B cell (primary cell): ENCODE data around the gene AGRP. TPM values are rescaled to one million over a fixed set of nuclear protein-coding genes. Genes with fewer than 3 reads are reported as not detected.
"Not testable (repeated sequence)": the region's sequence is repeated elsewhere in the genome, so short reads cannot be mapped to it uniquely, and the experiment has no call there.

Experiments used
- ATAC-seq: fragments of 200-7000 bp; cut with Tn5 transposase; one replicate; pipeline ENCODE4 v1.10.0; 2021; ENCODE audit warnings: low read depth, mild to moderate bottlenecking, moderate number of reproducible peaks, moderate library complexity
- CTCF ChIA-PET: fragments of 350-600 bp; sonication (Branson Sonifier 250); formaldehyde crosslinking; loops from one replicate; lab custom pipeline; 2021; ENCODE audit warnings: antibody characterized with exemption, inconsistent platforms; lab: Charles Lee
- POLR2A ChIA-PET: fragments of 350-600 bp; sonication (Branson Sonifier 250); formaldehyde crosslinking; loops from one replicate; lab custom pipeline; 2021; ENCODE audit warnings: antibody characterized with exemption; lab: Charles Lee
- DNase-seq: peaks from one replicate; pipeline ENCODE4 v3.0.0; 2013
- H2AFZ ChIP-seq: 2 replicates; pipeline ENCODE4 v1.6.1; 2012; ENCODE audit warnings: mild to moderate bottlenecking, low read depth, low read length; ENCODE audit not compliant: insufficient read depth, poor library complexity, severe bottlenecking
- H3K27ac ChIP-seq, 2 donors: 1 replicate in 1 of 2; 2 replicates in 1 of 2; pipeline ENCODE4 v1.5.1; 2012 to 2013; ENCODE audit warnings: low read length in 2 of 2, mild to moderate bottlenecking in 2 of 2, moderate library complexity in 1 of 2
- H3K27me3 ChIP-seq, 4 experiments: fragments of 200-600 bp in 1 of 4; sonication (generic) in 1 of 4; replicated peaks in 1 of 4; 1 replicate in 2 of 4; 2 replicates in 2 of 4; pipeline versions ENCODE4 v1.6.1 to v1.7.0; 2013 to 2016; ENCODE audit warnings: low read length in 3 of 4, mild to moderate bottlenecking in 2 of 4, mixed read lengths in 1 of 4, moderate library complexity in 1 of 4; ENCODE audit not compliant: insufficient read depth in 4 of 4, control insufficient read depth in 3 of 4; ENCODE audit errors: control extremely low read depth in 1 of 4
- H3K36me3 ChIP-seq, 2 experiments: replicated peaks in 1 of 2; 1 replicate in 1 of 2; 2 replicates in 1 of 2; pipeline versions ENCODE4 v1.6.1 to v1.7.1; 2013; ENCODE audit warnings: low read length in 1 of 2; ENCODE audit not compliant: insufficient read depth in 2 of 2, control insufficient read depth in 1 of 2; ENCODE audit errors: control extremely low read depth in 1 of 2, extremely low read depth in 1 of 2
- H3K4me1 ChIP-seq, 2 donors: fragments of 200-600 bp in 1 of 2; sonication (generic) in 1 of 2; 1 replicate in 1 of 2; 2 replicates in 1 of 2; pipeline versions ENCODE4 v1.5.1 to v1.6.1; 2013 to 2017; ENCODE audit warnings: low read length in 2 of 2; ENCODE audit not compliant: control insufficient read depth in 2 of 2, insufficient read depth in 2 of 2
- H3K4me2 ChIP-seq: replicated peaks from 2 replicates; pipeline ENCODE3; 2012; ENCODE audit warnings: mild to moderate bottlenecking, low read depth, low read length; ENCODE audit not compliant: poor library complexity, severe bottlenecking
- H3K4me3 ChIP-seq, 5 experiments: fragments of 200-600 bp in 1 of 5; sonication (generic) in 1 of 5; 1 replicate in 3 of 5; 2 replicates in 2 of 5; pipeline versions ENCODE4 v1.5.1 to v1.7.0; 2011 to 2016; ENCODE audit warnings: low read length in 4 of 5, mild to moderate bottlenecking in 4 of 5, low read depth in 2 of 5, control low read depth in 1 of 5, moderate library complexity in 1 of 5; ENCODE audit not compliant: insufficient read depth in 1 of 5; ENCODE audit errors: control extremely low read depth in 1 of 5, extremely low read depth in 1 of 5
- H3K79me2 ChIP-seq: fragments of 200-600 bp; sonication (generic); one replicate; pipeline ENCODE4 v1.6.0; 2016; ENCODE audit warnings: low read length; ENCODE audit not compliant: control insufficient read depth, insufficient read depth
- H3K9ac ChIP-seq: fragments of 200-600 bp; sonication (generic); 2 replicates; pipeline ENCODE4 v1.6.1; 2017; ENCODE audit warnings: mild to moderate bottlenecking, low read length, moderate library complexity
- H3K9me3 ChIP-seq, 3 donors: one replicate each; pipeline versions ENCODE4 v1.6.1 to v1.7.1; 2013; ENCODE audit warnings: low read length in 2 of 3; ENCODE audit not compliant: control insufficient read depth in 2 of 3, insufficient read depth in 1 of 3; ENCODE audit errors: control extremely low read depth in 1 of 3
- H4K20me1 ChIP-seq: 2 replicates; pipeline ENCODE4 v1.6.0; 2012; ENCODE audit warnings: mild to moderate bottlenecking, low read length; ENCODE audit not compliant: insufficient read depth, control insufficient read depth, poor library complexity, severe bottlenecking
- H3K27ac Mint-ChIP-seq: one replicate; pipeline ENCODE4 v1.8.0; 2021; ENCODE audit warnings: mixed read lengths
- H3K27me3 Mint-ChIP-seq: one replicate; pipeline ENCODE4 v1.8.0; 2021; ENCODE audit warnings: mixed read lengths
- H3K4me1 Mint-ChIP-seq: one replicate; pipeline ENCODE4 v1.8.0; 2021; ENCODE audit warnings: mixed read lengths
- H3K4me3 Mint-ChIP-seq: one replicate; pipeline ENCODE4 v1.8.0; 2021; ENCODE audit warnings: mixed read lengths
- H3K9me3 Mint-ChIP-seq: one replicate; pipeline ENCODE4 v1.8.0; 2022; ENCODE audit warnings: mixed read lengths; ENCODE audit not compliant: insufficient read depth
- EZH2 ChIP-seq: IDR thresholded peaks from 2 replicates; pipeline ENCODE4 v1.6.1; 2012; ENCODE audit warnings: borderline replicate concordance, low read depth, mild to moderate bottlenecking, moderate library complexity, low read length; ENCODE audit not compliant: insufficient read depth, poor library complexity, severe bottlenecking
- WGBS: methylation state at CpG from one replicate; pipeline ENCODE4 v1.1.5; 2013; ENCODE audit warnings: missing lambda C conversion rate; ENCODE audit not compliant: insufficient coverage; 5-methylcytosine and 5-hydroxymethylcytosine counted together
- intact Hi-C: fragments of 100-400 bp; cut with micrococcal nuclease; formaldehyde crosslinking; loops from one replicate; pipeline ENCODE4 v1.10.0; 2022
- polyA plus RNA-seq: library from polyadenylated mRNA; depleted of rRNA; stranded (reverse); fragments of >200 nt; gene quantifications from 2 replicates; pipeline ENCODE4 v1.2.3, GENCODE V29; 2012
- total RNA-seq, 2 donors: library from RNA; stranded (reverse); fragments of 120-200 nt in 1 of 2; gene quantifications; 1 replicate in 1 of 2; 2 replicates in 1 of 2; pipeline versions ENCODE4 v1.2.3 to v1.2.4, GENCODE V29; 2013 to 2022
- TF ChIP-seq, protein P1 (sequence below): fragments of 200-600 bp; IDR thresholded peaks from one replicate; pipeline ENCODE4 v1.8.0; 2022; ENCODE audit warnings: antibody characterized with exemption, mild to moderate bottlenecking

AGRP gene
- total and polyA plus RNA-seq, 2 donors (not counting 1 experiment from before 2014, with no cell fraction given): not detected

DNA sequence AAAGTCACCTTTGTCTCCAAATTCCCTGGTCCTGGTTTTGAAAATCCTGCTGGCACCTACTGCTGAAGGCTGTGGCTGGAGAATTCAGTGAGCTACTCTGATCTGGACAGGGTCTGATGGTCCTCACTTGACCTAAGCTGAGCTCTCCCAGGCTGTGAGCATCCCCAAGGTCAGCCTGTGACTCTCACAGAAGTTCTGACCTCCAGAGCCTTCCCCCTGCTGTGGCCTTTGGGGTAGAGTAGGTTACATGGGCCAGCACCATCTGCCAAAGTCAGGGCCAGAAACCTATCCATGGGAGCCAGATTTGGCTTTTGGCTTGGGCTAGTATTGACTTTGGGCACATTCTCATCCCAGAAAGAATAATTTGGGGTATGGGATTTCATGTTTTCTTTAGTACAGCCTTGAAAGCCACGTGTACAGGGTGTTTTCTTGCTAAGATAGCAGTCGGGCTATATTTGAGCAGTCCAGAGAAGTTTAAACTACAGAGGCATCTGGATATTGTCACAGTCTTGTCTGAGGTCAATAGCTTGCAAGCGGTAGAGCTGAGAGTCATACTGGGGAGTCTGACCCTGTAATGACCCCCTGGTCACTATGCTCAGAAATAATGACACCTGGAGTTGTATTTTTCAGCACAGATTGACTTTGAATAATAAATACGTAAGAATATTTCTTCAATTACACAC, 6.2 kb upstream of the AGRP start:
- H3K27ac Mint-ChIP-seq: peak overlapping the region; percentile 82
- no peak overlapping the region for H2AFZ ChIP-seq
- no peaks in the 10 kb centered on the region for H3K27me3 ChIP-seq
- TF ChIP-seq EZH2: no peak
- TF ChIP-seq, protein P1, sequence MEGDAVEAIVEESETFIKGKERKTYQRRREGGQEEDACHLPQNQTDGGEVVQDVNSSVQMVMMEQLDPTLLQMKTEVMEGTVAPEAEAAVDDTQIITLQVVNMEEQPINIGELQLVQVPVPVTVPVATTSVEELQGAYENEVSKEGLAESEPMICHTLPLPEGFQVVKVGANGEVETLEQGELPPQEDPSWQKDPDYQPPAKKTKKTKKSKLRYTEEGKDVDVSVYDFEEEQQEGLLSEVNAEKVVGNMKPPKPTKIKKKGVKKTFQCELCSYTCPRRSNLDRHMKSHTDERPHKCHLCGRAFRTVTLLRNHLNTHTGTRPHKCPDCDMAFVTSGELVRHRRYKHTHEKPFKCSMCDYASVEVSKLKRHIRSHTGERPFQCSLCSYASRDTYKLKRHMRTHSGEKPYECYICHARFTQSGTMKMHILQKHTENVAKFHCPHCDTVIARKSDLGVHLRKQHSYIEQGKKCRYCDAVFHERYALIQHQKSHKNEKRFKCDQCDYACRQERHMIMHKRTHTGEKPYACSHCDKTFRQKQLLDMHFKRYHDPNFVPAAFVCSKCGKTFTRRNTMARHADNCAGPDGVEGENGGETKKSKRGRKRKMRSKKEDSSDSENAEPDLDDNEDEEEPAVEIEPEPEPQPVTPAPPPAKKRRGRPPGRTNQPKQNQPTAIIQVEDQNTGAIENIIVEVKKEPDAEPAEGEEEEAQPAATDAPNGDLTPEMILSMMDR: no peak
- peak overlapping the region; percentile 74 for H3K4me2 ChIP-seq
- no peaks in the 10 kb centered on the region for H4K20me1 ChIP-seq
- H3K4me3 Mint-ChIP-seq: peak overlapping the region; percentile 58
- peaks cover 0 to 2% (median 0%) of the 10 kb centered on the region in 3 donors for H3K9me3 ChIP-seq
- H3K4me1 Mint-ChIP-seq: peaks cover 73% of the 10 kb centered on the region
- WGBS: 100% methylated on average over 3 of the region's 4 CpGs
- H3K36me3 ChIP-seq: peaks cover 0 to 12% of the 10 kb centered on the region in 2 experiments
- CTCF ChIA-PET: interaction anchor here (0.9 to 23.6 kb wide), 14 partner anchors 8 to 263 kb away, joined by 3 to 817 read pairs (median 6); partner anchors contain the start of genes AGRP, ATP6V0D1, CARMIL2 and CTCF
- intact Hi-C loops: loop anchor here (1.0 to 10.0 kb wide), 3 partner anchors 8 to 448 kb away; partner anchors contain the start of genes ATP6V0D1, PSMB10, RANBP10 and TSNAXIP1
- ATAC-seq (no peak), DNase-seq (no peak)
- peaks cover 42% of the 10 kb centered on the region for H3K79me2 ChIP-seq
- peaks cover 75 to 84% of the 10 kb centered on the region in 2 donors for H3K4me1 ChIP-seq
- H3K27ac ChIP-seq: peak overlapping the region; percentile 70 to 89
- H3K9ac ChIP-seq: peak overlapping the region; percentile 48
- POLR2A ChIA-PET: interaction anchor here (0.6 to 2.6 kb wide), 14 partner anchors 9 to 514 kb away, joined by 3 to 12 read pairs (median 5); partner anchors contain the start of gene ATP6V0D1
- H3K4me3 ChIP-seq: peak overlapping the region in 3 of 5 experiments; percentile 1 to 52 (median 18)
- H3K27me3 Mint-ChIP-seq: no peaks in the 10 kb centered on the region
- no peaks in the 10 kb centered on the region for H3K9me3 Mint-ChIP-seq

GRCh38 chr16:67487561-67487960, 4.2 kb upstream of the AGRP start:
- H3K4me3 Mint-ChIP-seq: not testable (repeated sequence)
- POLR2A ChIA-PET: interaction anchor here (0.5 to 1.6 kb wide), 2 partner anchors 17 to 183 kb away, joined by 4 to 7 read pairs; no protein-coding TSS in a partner anchor

More at GRCh38 chr16:67487561-67487960, 4.2 kb upstream of the AGRP start:
- Histone ChIP-seq H3K79me2 (peaks cover 48% of the 10 kb centered on the region), H3K4me1 (peaks cover 76 to 84% of the 10 kb centered on the region in 2 donors), H3K36me3 (peaks cover 0 to 22% of the 10 kb centered on the region in 2 experiments), H3K27ac (peak overlapping the region in 1 of 2 donors; percentile 49)
- CTCF ChIA-PET: interaction anchor here (1.6 to 23.6 kb wide), 3 partner anchors 30 to 60 kb away, joined by 5 to 817 read pairs (median 25); no protein-coding TSS in a partner anchor
- not testable (repeated sequence) for H3K27me3 ChIP-seq, H3K9me3 Mint-ChIP-seq, H3K9me3 ChIP-seq, DNase-seq, H3K4me2 ChIP-seq, H2AFZ ChIP-seq, H3K9ac ChIP-seq, H4K20me1 ChIP-seq, ATAC-seq, H3K27me3 Mint-ChIP-seq, H3K4me3 ChIP-seq
- peak overlapping the region; percentile 59 for H3K27ac Mint-ChIP-seq
- WGBS: 85% methylated on average over 2 of the region's 4 CpGs
- intact Hi-C loops: loop anchor here (10.0 kb wide), 1 partner anchor 317 kb away; the partner anchor contains the start of genes RANBP10 and TSNAXIP1
- H3K4me1 Mint-ChIP-seq: peaks cover 75% of the 10 kb centered on the region
